ENCODE measurements around the gene CNTF.
"Not testable (repeated sequence)": the region's sequence is repeated elsewhere in the genome, so short reads cannot be mapped to it uniquely, and the experiment has no call there.

CNTF gene

GRCh38 chr11:58622344-58622743 lies at the start of gene CNTF:
TSS of gene CNTF (plus strand) at chr11:58622665. CDS start at chr11:58622753, 88 bp downstream.
- DNase-seq, result no peak

GRCh38 chr11:58572906-58573305 lies 49.6 kb upstream of the CNTF start:
- not testable (repeated sequence) for DNase-seq

- peak; percentile 24 for DNase-seq
These were observed 48.9 kb upstream of the CNTF start for GRCh38 chr11:58573451-58574104.

- no peak for DNase-seq
These were observed 47.6 kb upstream of the CNTF start for GRCh38 chr11:58574881-58575280.

GRCh38 chr11:58575377-58576020 lies 47.0 kb upstream of the CNTF start, which contains the start of gene LPXN:
TSS of gene LPXN (minus strand) at chr11:58575856. CDS start at chr11:58575772, 84 bp downstream.
- DNase-seq, result peak; percentile 67

- no peak for DNase-seq
These were observed 45.5 kb upstream of the CNTF start for GRCh38 chr11:58576887-58577471.

- DNase-seq, result peak; percentile 76
These were observed 44.8 kb upstream of the CNTF start for GRCh38 chr11:58577555-58578135.

- DNase-seq, result peak; percentile 90
These were observed 44.3 kb upstream of the CNTF start for GRCh38 chr11:58578136-58578634.

- peak; percentile 95 for DNase-seq
These were observed 43.8 kb upstream of the CNTF start, which contains the start of gene ZFP91 for GRCh38 chr11:58578635-58579191. TSS of gene ZFP91 (plus strand) at chr11:58579063. CDS start at chr11:58579282, 219 bp downstream.

GRCh38 chr11:58579192-58580129 lies 43.0 kb upstream of the CNTF start:
- DNase-seq, result peak; percentile 79

GRCh38 chr11:58580311-58580710 lies 42.2 kb upstream of the CNTF start:
- DNase-seq, result no peak

GRCh38 chr11:58582437-58582836 lies 40.0 kb upstream of the CNTF start:
- no peak for DNase-seq

GRCh38 chr11:58586998-58587397 lies 35.5 kb upstream of the CNTF start:
- no peak for DNase-seq

GRCh38 chr11:58591659-58592058 lies 30.8 kb upstream of the CNTF start:
- DNase-seq, result no peak

GRCh38 chr11:58592760-58593472 lies 29.5 kb upstream of the CNTF start:
- no peak for DNase-seq

GRCh38 chr11:58594826-58595225 lies 27.6 kb upstream of the CNTF start:
- no peak for DNase-seq

- no peak for DNase-seq
These were observed 25.8 kb upstream of the CNTF start for GRCh38 chr11:58596621-58597020.

- no peak for DNase-seq
These were observed 24.9 kb upstream of the CNTF start for GRCh38 chr11:58597486-58598144.

- no peak for DNase-seq
These were observed 22.0 kb upstream of the CNTF start for GRCh38 chr11:58600510-58600909.

- DNase-seq, result no peak
These were observed 15.3 kb upstream of the CNTF start for GRCh38 chr11:58606930-58607714.
